ENCODE results near the gene HHAT. TPM values are rescaled to one million over a fixed set of nuclear protein-coding genes. Genes with fewer than 3 reads are reported as not detected.
"Not testable (repeated sequence)": the region's sequence is repeated elsewhere in the genome, so short reads cannot be mapped to it uniquely, and the experiment has no call there.

The HHAT gene
- total RNA-seq, 4 donors from 2014 or later: 0.83 to 1.6 (median 1.2) TPM

DNA sequence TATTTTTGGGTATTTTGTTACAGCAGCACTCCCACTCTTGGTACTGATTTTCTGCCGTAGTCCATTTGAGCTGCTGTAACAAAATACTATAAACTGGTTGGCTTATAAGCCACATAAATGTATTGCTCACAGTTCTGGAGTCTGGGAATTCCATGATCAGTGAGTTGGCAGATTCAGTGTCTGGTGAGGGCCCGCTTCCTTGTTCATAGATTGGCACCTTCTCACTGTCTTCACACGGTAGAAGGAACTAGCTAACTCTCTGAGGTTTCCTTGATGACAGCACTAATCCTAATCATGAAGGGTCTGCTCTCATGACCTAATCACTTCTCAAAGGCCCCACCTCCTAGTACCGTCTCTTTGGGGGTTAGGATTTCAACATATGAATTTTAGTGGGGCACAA is 85.2 kb downstream of the HHAT start:
- TF ChIP-seq, protein P1, sequence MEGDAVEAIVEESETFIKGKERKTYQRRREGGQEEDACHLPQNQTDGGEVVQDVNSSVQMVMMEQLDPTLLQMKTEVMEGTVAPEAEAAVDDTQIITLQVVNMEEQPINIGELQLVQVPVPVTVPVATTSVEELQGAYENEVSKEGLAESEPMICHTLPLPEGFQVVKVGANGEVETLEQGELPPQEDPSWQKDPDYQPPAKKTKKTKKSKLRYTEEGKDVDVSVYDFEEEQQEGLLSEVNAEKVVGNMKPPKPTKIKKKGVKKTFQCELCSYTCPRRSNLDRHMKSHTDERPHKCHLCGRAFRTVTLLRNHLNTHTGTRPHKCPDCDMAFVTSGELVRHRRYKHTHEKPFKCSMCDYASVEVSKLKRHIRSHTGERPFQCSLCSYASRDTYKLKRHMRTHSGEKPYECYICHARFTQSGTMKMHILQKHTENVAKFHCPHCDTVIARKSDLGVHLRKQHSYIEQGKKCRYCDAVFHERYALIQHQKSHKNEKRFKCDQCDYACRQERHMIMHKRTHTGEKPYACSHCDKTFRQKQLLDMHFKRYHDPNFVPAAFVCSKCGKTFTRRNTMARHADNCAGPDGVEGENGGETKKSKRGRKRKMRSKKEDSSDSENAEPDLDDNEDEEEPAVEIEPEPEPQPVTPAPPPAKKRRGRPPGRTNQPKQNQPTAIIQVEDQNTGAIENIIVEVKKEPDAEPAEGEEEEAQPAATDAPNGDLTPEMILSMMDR (IDR thresholded peaks at IDR 0.05): no peak
- TF ChIP-seq POLR2A (IDR thresholded peaks at IDR 0.05; ENCODE audit: low read depth) (no peak), EP300 (IDR thresholded peaks at IDR 0.05) (no peak), POLR2AphosphoS5 (IDR thresholded peaks at IDR 0.05) (no peak)

DNA sequence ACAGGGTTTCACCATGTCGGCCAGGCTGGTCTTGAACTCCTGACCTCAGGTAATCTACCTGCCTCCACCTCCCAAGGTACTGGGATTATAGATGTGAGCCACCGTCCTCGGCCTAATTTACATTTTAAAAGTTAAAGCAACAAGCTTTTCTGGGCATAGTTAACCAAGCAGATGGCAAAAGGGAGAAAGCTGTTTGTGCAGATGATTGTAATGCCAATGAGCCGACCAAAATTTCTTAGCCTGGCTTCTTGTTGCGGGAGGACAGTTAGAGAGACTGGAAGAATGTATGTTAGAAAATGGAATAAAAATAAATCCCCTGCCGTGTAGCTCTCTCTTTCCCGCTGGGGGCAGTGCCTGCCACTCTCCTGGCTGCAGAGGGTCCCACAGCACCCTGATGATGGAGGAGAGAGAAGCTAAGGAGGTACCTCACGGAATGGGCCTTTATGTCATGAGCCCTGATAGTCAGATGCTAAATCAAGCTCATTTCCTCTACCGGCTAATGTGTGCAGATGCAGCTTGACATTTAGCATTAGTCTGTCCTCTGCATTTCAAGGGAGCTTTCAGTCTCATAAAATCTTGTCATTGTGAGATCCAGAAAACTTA is 87.2 kb downstream of the HHAT start:
- no peaks in the 10 kb centered on the region for H3K9me3 ChIP-seq
- peak; percentile 37 for DNase-seq (ENCODE audit: extremely low spot score)
- intact Hi-C loops (cut with DNase I): no loop called here
- TF ChIP-seq, protein P1 (IDR thresholded peaks at IDR 0.05): no peak
- TF ChIP-seq EP300 (IDR thresholded peaks at IDR 0.05) (no peak), POLR2A (IDR thresholded peaks at IDR 0.05; ENCODE audit: low read depth) (no peak), POLR2AphosphoS5 (IDR thresholded peaks at IDR 0.05) (no peak)
- no peak overlapping the region for H3K4me3 ChIP-seq
- H3K27me3 ChIP-seq: no peaks in the 10 kb centered on the region
- WGBS: 70% methylated on average over 9 of the region's 9 CpGs
- no peaks in the 10 kb centered on the region for H3K4me1 ChIP-seq
- no peak overlapping the region for H3K27ac ChIP-seq (replicated peaks in 1 of 4)
- peaks cover 0 to 15% (median 0%) of the 10 kb centered on the region in 4 donors for H3K36me3 ChIP-seq

More for the DNA sequence above, 85.2 kb downstream of the HHAT start:
- Histone ChIP-seq H3K9me3 (no peaks in the 10 kb centered on the region), H3K36me3 (peaks cover 0 to 15% (median 0%) of the 10 kb centered on the region in 4 donors), H3K27me3 (no peaks in the 10 kb centered on the region), H3K27ac (replicated peaks in 1 of 4) (no peak overlapping the region), H3K4me1 (no peaks in the 10 kb centered on the region), H3K4me3 (no peak overlapping the region)
- intact Hi-C loops (cut with DNase I): no loop called here
- peak; percentile 74 for DNase-seq (ENCODE audit: extremely low spot score)
- 86% methylated on average over 4 of the region's 4 CpGs for WGBS

DNA sequence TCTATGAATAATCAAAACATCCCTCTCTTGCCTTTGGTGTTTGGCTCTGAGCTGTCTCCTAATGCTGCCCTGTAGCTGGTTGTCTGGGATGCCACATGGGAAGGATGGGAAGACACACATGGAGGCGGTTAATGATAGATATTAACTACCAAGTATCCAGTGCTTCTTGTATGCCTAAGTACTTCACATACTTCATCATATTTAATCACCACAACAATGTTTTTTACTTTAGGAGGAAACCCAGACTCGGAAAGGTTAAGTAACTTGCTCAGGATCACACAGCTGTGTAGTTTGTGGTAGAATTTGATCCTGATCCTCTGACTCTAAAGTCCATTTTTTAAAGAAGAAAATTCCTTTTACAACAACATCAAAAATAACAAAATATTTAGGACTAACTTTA is 88.0 kb downstream of the HHAT start:
- WGBS: 86% methylated on average over 2 of the region's 2 CpGs
- TF ChIP-seq POLR2A (IDR thresholded peaks at IDR 0.05; ENCODE audit: low read depth) (no peak), POLR2AphosphoS5 (IDR thresholded peaks at IDR 0.05) (no peak), EP300 (IDR thresholded peaks at IDR 0.05) (no peak)
- TF ChIP-seq, protein P1 (IDR thresholded peaks at IDR 0.05): no peak
- Histone ChIP-seq H3K36me3 (peaks cover 0 to 10% (median 0%) of the 10 kb centered on the region in 4 donors), H3K9me3 (no peaks in the 10 kb centered on the region), H3K27ac (replicated peaks in 1 of 4) (no peak overlapping the region), H3K4me1 (no peaks in the 10 kb centered on the region), H3K27me3 (no peaks in the 10 kb centered on the region), H3K4me3 (no peak overlapping the region)
- DNase-seq (ENCODE audit: extremely low spot score): peak; percentile 88
- intact Hi-C loops (cut with DNase I): no loop called here

DNA sequence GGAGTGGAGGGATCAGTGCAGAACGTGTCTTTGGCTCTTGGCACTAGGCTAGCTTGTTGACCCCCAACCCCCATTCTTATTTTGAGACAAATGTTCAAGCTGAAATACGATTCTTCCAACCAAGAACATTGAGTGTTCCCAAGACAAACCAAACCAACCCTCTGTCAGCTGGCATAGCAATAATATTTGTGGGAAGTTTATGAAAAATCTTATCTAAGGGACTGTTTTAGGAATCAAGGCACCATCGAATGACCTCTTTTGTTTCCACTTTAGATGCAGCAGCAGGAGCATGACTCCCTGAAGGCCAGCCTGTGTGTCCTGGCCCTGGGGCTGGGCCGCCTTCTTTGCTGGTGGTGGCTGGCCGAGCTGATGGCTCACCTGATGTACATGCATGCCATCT is 89.2 kb downstream of the HHAT start:
- Histone ChIP-seq H3K27ac (replicated peaks in 1 of 4) (no peak overlapping the region), H3K9me3 (no peaks in the 10 kb centered on the region), H3K27me3 (no peaks in the 10 kb centered on the region), H3K4me3 (no peak overlapping the region), H3K4me1 (no peaks in the 10 kb centered on the region), H3K36me3 (peaks cover 0 to 7% (median 0%) of the 10 kb centered on the region in 4 donors)
- WGBS: 93% methylated on average over 3 of the region's 5 CpGs
- peak; percentile 88 for DNase-seq (ENCODE audit: extremely low spot score)
- intact Hi-C loops (cut with DNase I): no loop called here
- TF ChIP-seq POLR2A (IDR thresholded peaks at IDR 0.05; ENCODE audit: low read depth): no peak
- no peak for TF ChIP-seq EP300 (IDR thresholded peaks at IDR 0.05)
- TF ChIP-seq POLR2AphosphoS5 (IDR thresholded peaks at IDR 0.05): no peak

DNA sequence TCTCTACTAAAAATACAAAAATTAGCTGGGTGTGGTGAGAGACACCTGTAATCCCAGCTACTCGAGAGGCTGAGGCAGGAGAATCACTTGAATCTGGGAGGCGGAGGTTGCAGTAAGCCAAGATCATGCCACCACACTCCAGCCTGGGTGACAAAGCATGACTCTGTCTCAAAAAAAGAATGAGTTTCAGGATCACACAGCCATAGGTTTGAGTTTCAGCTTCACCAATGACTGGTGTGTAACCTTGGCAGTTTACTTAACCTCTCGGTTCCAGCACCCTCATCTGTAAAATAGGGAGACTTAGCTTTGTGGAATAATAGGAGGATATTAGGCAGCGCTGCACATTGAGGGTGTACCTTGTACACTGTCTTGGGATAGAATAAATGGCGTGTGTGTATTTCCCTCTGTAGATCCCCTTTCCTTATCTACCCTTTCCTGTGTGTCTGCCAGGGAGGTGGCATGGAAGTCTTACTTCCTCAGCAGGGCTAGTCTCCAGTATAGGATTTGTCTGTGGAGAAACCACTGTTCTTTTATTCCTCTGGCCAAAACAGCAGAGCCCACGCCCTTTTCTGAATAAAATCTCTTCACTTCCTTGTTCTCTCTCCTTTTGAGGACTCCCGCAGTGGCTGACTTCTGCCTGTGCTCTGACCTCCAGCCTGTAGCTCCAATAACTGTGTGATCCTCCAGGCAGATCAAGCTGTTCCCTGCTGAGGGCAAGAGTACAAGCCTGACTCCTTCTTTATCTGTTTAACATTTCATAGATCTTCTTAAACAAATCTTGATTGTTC is 90.4 kb downstream of the HHAT start:
- Histone ChIP-seq H3K9me3 (peaks cover 0 to 8% (median 0%) of the 10 kb centered on the region in 4 donors), H3K4me3 (no peak overlapping the region), H3K27me3 (no peaks in the 10 kb centered on the region), H3K4me1 (no peaks in the 10 kb centered on the region), H3K27ac (replicated peaks in 1 of 4) (no peak overlapping the region), H3K36me3 (peaks cover 0 to 6% (median 0%) of the 10 kb centered on the region in 4 donors)
- intact Hi-C loops (cut with DNase I): no loop called here
- TF ChIP-seq POLR2AphosphoS5 (IDR thresholded peaks at IDR 0.05): no peak
- no peak for TF ChIP-seq EP300 (IDR thresholded peaks at IDR 0.05)
- TF ChIP-seq, protein P1 (IDR thresholded peaks at IDR 0.05): no peak
- no peak for TF ChIP-seq POLR2A (IDR thresholded peaks at IDR 0.05; ENCODE audit: low read depth)
- 87% methylated on average over 7 of the region's 7 CpGs for WGBS
- peak; percentile 55 for DNase-seq (ENCODE audit: extremely low spot score)

DNA sequence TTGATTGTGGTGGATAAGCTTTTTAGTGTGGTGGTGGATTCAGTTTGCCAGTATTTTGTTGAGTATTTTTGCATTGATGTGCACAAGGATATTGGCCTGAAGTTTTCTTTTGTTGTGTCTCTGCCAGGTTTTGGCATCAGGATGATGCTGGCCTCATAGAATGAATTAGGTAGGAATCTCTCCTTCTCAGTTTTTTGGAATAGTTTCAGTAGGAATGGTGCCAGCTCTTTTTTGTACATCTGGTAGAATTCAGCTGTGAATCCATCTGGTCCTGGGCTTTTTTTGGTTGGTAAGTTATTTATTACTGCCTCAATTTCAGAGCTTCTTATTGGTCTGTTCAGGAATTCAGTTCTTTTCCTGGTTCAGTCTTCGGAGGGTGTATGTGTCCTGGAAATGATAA is 98.0 kb downstream of the HHAT start:
- intact Hi-C loops (cut with DNase I): not testable (repeated sequence)

More for the DNA sequence above, 98.0 kb downstream of the HHAT start:
- H3K27me3 ChIP-seq; H3K4me3 ChIP-seq; H3K27ac ChIP-seq (replicated peaks in 1 of 4); H3K9me3 ChIP-seq; H3K36me3 ChIP-seq; H3K4me1 ChIP-seq: not testable (repeated sequence)
- 83% methylated on average over 1 of the region's 1 CpG for WGBS
- peak; percentile 4 for DNase-seq (ENCODE audit: extremely low spot score)

All from esophagus muscularis mucosa (tissue), 4 donors.